HG03460 (cell line): ENCODE data around the gene ADH5.
"Not testable (repeated sequence)": the region's sequence is repeated elsewhere in the genome, so short reads cannot be mapped to it uniquely, and the experiment has no call there.

Experiments
- ATAC-seq: cut with Tn5 transposase; IDR thresholded peaks from one replicate; pipeline ENCODE4 v1.9.1; 2021; ENCODE audit not compliant: unreplicated experiment

Gene ADH5

GRCh38 chr4:99088481-99089365 is at the start of gene ADH5:
ADH5 (minus strand) TSS chr4:99088788; CDS start chr4:99088700, 88 bp downstream.
- ATAC-seq, result peak; percentile 95

- no peak for ATAC-seq
These were observed 47.7 kb upstream of the ADH5 start for GRCh38 chr4:99136329-99136728.

GRCh38 chr4:99135541-99136162 is 47.1 kb upstream of the ADH5 start:
- ATAC-seq, result no peak

- ATAC-seq, result no peak
These were observed 46.0 kb upstream of the ADH5 start for GRCh38 chr4:99134586-99134985.

- no peak for ATAC-seq
These were observed 42.8 kb upstream of the ADH5 start for GRCh38 chr4:99131378-99131777.

- no peak for ATAC-seq
These were observed 37.8 kb upstream of the ADH5 start for GRCh38 chr4:99126376-99126775.

GRCh38 chr4:99121008-99121407 is 32.4 kb upstream of the ADH5 start:
- no peak for ATAC-seq

- ATAC-seq, result no peak
These were observed 31.9 kb upstream of the ADH5 start for GRCh38 chr4:99120501-99120900.

GRCh38 chr4:99117876-99118693 is 29.5 kb upstream of the ADH5 start:
- ATAC-seq, result no peak

GRCh38 chr4:99117122-99117841 is 28.7 kb upstream of the ADH5 start:
- not testable (repeated sequence) for ATAC-seq

GRCh38 chr4:99109286-99109685 is 20.7 kb upstream of the ADH5 start:
- not testable (repeated sequence) for ATAC-seq

GRCh38 chr4:99104153-99104552 is 15.6 kb upstream of the ADH5 start:
- no peak for ATAC-seq

GRCh38 chr4:99103166-99103565 is 14.6 kb upstream of the ADH5 start:
- no peak for ATAC-seq

GRCh38 chr4:99102634-99103033 is 14.0 kb upstream of the ADH5 start:
- ATAC-seq, result no peak

- ATAC-seq, result no peak
These were observed 12.3 kb upstream of the ADH5 start for GRCh38 chr4:99100876-99101275.

- not testable (repeated sequence) for ATAC-seq
These were observed 11.2 kb upstream of the ADH5 start for GRCh38 chr4:99099814-99100213.

- ATAC-seq, result no peak
These were observed 10.7 kb upstream of the ADH5 start for GRCh38 chr4:99099311-99099710.

GRCh38 chr4:99091841-99092240 is 3.3 kb upstream of the ADH5 start:
- ATAC-seq, result not testable (repeated sequence)

GRCh38 chr4:99091216-99091575 is 2.6 kb upstream of the ADH5 start:
- ATAC-seq, result no peak

GRCh38 chr4:99090481-99091215 is 2.1 kb upstream of the ADH5 start:
- no peak for ATAC-seq
